Neuronal stem cell (in vitro differentiated cells): Measurements from ENCODE around the gene MXD3.

Experiments used
- DNase-seq: peaks from one replicate; pipeline ENCODE4 v3.0.0-alpha.2; 2013; ENCODE audit warnings: low spot score
- H2AFZ ChIP-seq: one replicate; pipeline ENCODE4 v1.6.1; 2013; ENCODE audit warnings: mild to moderate bottlenecking, low read length, inconsistent platforms
- H2AK5ac ChIP-seq: 2 replicates; pipeline ENCODE4 v1.6.1; 2013; ENCODE audit warnings: low read depth, mild to moderate bottlenecking, inconsistent platforms, low read length, moderate library complexity, mixed read lengths
- H2BK120ac ChIP-seq: 2 replicates; pipeline ENCODE4 v1.6.1; 2013; ENCODE audit warnings: low read depth, mild to moderate bottlenecking, inconsistent platforms, low read length, moderate library complexity, mixed read lengths
- H2BK12ac ChIP-seq: one replicate; pipeline ENCODE4 v1.6.1; 2013; ENCODE audit warnings: low read length, inconsistent platforms
- H2BK15ac ChIP-seq: 2 replicates; pipeline ENCODE4 v1.6.1; 2013; ENCODE audit warnings: mild to moderate bottlenecking, low read length, inconsistent platforms, mixed read lengths
- H2BK5ac ChIP-seq: one replicate; pipeline ENCODE4 v1.6.1; 2013; ENCODE audit warnings: inconsistent platforms, mild to moderate bottlenecking, low read length, moderate library complexity
- H3K14ac ChIP-seq: one replicate; pipeline ENCODE4 v1.6.1; 2013; ENCODE audit warnings: low read length, inconsistent platforms
- H3K18ac ChIP-seq: 2 replicates; pipeline ENCODE4 v1.6.1; 2013; ENCODE audit warnings: low read length, inconsistent platforms
- H3K23ac ChIP-seq: 2 replicates; pipeline ENCODE4 v1.6.1; 2013; ENCODE audit warnings: low read depth, mild to moderate bottlenecking, mixed read lengths, low read length, inconsistent platforms; ENCODE audit not compliant: poor library complexity
- H3K27ac ChIP-seq: replicated peaks from 3 replicates; pipeline ENCODE4 v1.5.1; 2013; ENCODE audit warnings: low read length, inconsistent platforms
- H3K27me3 ChIP-seq, 3 experiments: 2 replicates each; pipeline ENCODE4 v1.6.1; 2013; ENCODE audit warnings: low read length in 3 of 3, mild to moderate bottlenecking in 2 of 3, inconsistent platforms in 1 of 3, low read depth in 1 of 3, mixed read lengths in 1 of 3, moderate library complexity in 1 of 3; ENCODE audit not compliant: control insufficient read depth in 3 of 3, insufficient read depth in 3 of 3
- H3K36me3 ChIP-seq, 2 donors: replicated peaks in 1 of 2; 2 replicates each; pipeline ENCODE4 v1.6.1; 2013; ENCODE audit warnings: low read length in 2 of 2; ENCODE audit not compliant: control insufficient read depth in 2 of 2, insufficient read depth in 2 of 2
- H3K4ac ChIP-seq: 2 replicates; pipeline ENCODE4 v1.6.1; 2013; ENCODE audit warnings: inconsistent platforms, mild to moderate bottlenecking, low read length, moderate library complexity
- H3K4me1 ChIP-seq, 2 donors: 1 replicate in 1 of 2; 2 replicates in 1 of 2; pipeline ENCODE4 v1.6.1; 2013; ENCODE audit warnings: low read length in 2 of 2, low read depth in 1 of 2; ENCODE audit not compliant: control insufficient read depth in 2 of 2, insufficient read depth in 1 of 2
- H3K4me2 ChIP-seq: one replicate; pipeline ENCODE4 v1.6.1; 2013; ENCODE audit warnings: mild to moderate bottlenecking, low read length, inconsistent platforms; ENCODE audit not compliant: insufficient read depth, poor library complexity, severe bottlenecking
- H3K4me3 ChIP-seq, 2 donors: 2 replicates each; pipeline ENCODE4 v1.5.1; 2013; ENCODE audit warnings: low read length in 2 of 2, mild to moderate bottlenecking in 2 of 2, inconsistent platforms in 1 of 2, moderate library complexity in 1 of 2
- H3K79me1 ChIP-seq: one replicate; pipeline ENCODE4 v1.6.1; 2013; ENCODE audit warnings: low read depth, mild to moderate bottlenecking, inconsistent platforms, low read length, moderate library complexity
- H3K9ac ChIP-seq: one replicate; pipeline ENCODE4 v1.6.1; 2013; ENCODE audit warnings: mild to moderate bottlenecking, low read depth, low read length, inconsistent platforms; ENCODE audit not compliant: poor library complexity
- H3K9me3 ChIP-seq, 2 donors: replicated peaks in 1 of 2; 2 replicates each; pipeline versions ENCODE3 to v1.6.1; 2013; ENCODE audit warnings: low read length in 2 of 2, mild to moderate bottlenecking in 2 of 2, inconsistent platforms in 1 of 2, low read depth in 1 of 2, mixed read lengths in 1 of 2, moderate library complexity in 1 of 2; ENCODE audit not compliant: control insufficient read depth in 2 of 2, insufficient read depth in 1 of 2
- H4K8ac ChIP-seq: one replicate; pipeline ENCODE4 v1.6.1; 2013; ENCODE audit warnings: low read depth, mild to moderate bottlenecking, inconsistent platforms, low read length, moderate library complexity
- H4K91ac ChIP-seq: one replicate; pipeline ENCODE4 v1.6.1; 2013; ENCODE audit warnings: low read length, low read depth, mild to moderate bottlenecking, inconsistent platforms; ENCODE audit not compliant: poor library complexity
- WGBS, 2 donors: extraction: QIAGEN DNeasy Blood & Tissue Kit; methylation state at CpG; one replicate each; pipeline ENCODE4 v1.1.7; 2013; ENCODE audit warnings: missing lambda C conversion rate in 2 of 2, mixed read lengths in 1 of 2; ENCODE audit not compliant: insufficient read length in 2 of 2, insufficient replicate concordance in 1 of 2; ENCODE audit errors: extremely low coverage in 2 of 2; 5-methylcytosine and 5-hydroxymethylcytosine counted together

MXD3 gene

GRCh38 chr5:177336603-177337494, 25.2 kb upstream of the MXD3 start:
- Histone ChIP-seq H3K27ac (no peak overlapping the region), H2BK5ac (no peak overlapping the region)

GRCh38 chr5:177336112-177336511, 24.4 kb upstream of the MXD3 start:
- Histone ChIP-seq H3K4me1 (no peaks in the 10 kb centered on the region), H2BK12ac (no peak overlapping the region), H3K9ac (no peak overlapping the region), H2BK15ac (no peak overlapping the region), H3K27me3 (no peaks in the 10 kb centered on the region), H3K79me1 (peaks cover 6% of the 10 kb centered on the region), H3K14ac (no peak overlapping the region), H3K27ac (no peak overlapping the region), H3K23ac (no peak overlapping the region), H3K4me3 (no peak overlapping the region), H2AK5ac (no peak overlapping the region), H3K36me3 (peaks cover 42 to 89% of the 10 kb centered on the region in 2 donors), H2BK5ac (no peak overlapping the region), H3K9me3 (no peaks in the 10 kb centered on the region), H3K4me2 (no peak overlapping the region), H2AFZ (no peak overlapping the region), H3K18ac (no peak overlapping the region), H4K91ac (no peak overlapping the region), H3K4ac (no peak overlapping the region), H2BK120ac (no peak overlapping the region), H4K8ac (no peak overlapping the region)
- no CpG with 5 or more reads among the region's 12 CpGs for WGBS, 2 donors
- no peak for DNase-seq

More at GRCh38 chr5:177336603-177337494, 25.2 kb upstream of the MXD3 start:
- Histone ChIP-seq H3K4me3 (peak overlapping the region in 1 of 2 donors; percentile 37), H3K18ac (no peak overlapping the region), H2AFZ (no peak overlapping the region), H3K79me1 (peaks cover 6% of the 10 kb centered on the region), H4K8ac (no peak overlapping the region), H3K23ac (peak overlapping the region; percentile 85), H2BK120ac (no peak overlapping the region), H3K36me3 (peaks cover 42 to 89% of the 10 kb centered on the region in 2 donors), H2BK15ac (no peak overlapping the region), H3K4ac (no peak overlapping the region), H2AK5ac (no peak overlapping the region), H3K14ac (no peak overlapping the region), H3K9ac (peak overlapping the region; percentile 70), H2BK12ac (no peak overlapping the region), H3K27me3 (no peaks in the 10 kb centered on the region), H3K4me2 (no peak overlapping the region), H3K9me3 (no peaks in the 10 kb centered on the region), H4K91ac (peak overlapping the region; percentile 43), H3K4me1 (no peaks in the 10 kb centered on the region)
- DNase-seq, result no peak
- WGBS, 2 donors, result no CpG with 5 or more reads among the region's 36 CpGs

- DNase-seq, result no peak
- Histone ChIP-seq H3K36me3 (peaks cover 42 to 94% of the 10 kb centered on the region in 2 donors), H3K79me1 (peaks cover 6% of the 10 kb centered on the region), H3K4me2 (no peak overlapping the region), H3K4me3 (no peak overlapping the region), H2AK5ac (no peak overlapping the region), H3K27ac (no peak overlapping the region), H2BK120ac (no peak overlapping the region), H4K91ac (no peak overlapping the region), H3K23ac (no peak overlapping the region), H2BK15ac (no peak overlapping the region), H3K4me1 (no peaks in the 10 kb centered on the region), H2BK5ac (no peak overlapping the region), H3K4ac (no peak overlapping the region), H4K8ac (no peak overlapping the region), H3K27me3 (no peaks in the 10 kb centered on the region), H3K18ac (no peak overlapping the region), H2BK12ac (no peak overlapping the region), H2AFZ (no peak overlapping the region), H3K9me3 (no peaks in the 10 kb centered on the region), H3K9ac (no peak overlapping the region), H3K14ac (no peak overlapping the region)
- WGBS, 2 donors, result no CpG with 5 or more reads among the region's 7 CpGs
Measured at GRCh38 chr5:177335701-177336065, 24.0 kb upstream of the MXD3 start.

- H3K23ac ChIP-seq, result no peak overlapping the region
- H3K4me1 ChIP-seq, result no peaks in the 10 kb centered on the region
- no peak overlapping the region for H2BK12ac ChIP-seq
- H3K4ac ChIP-seq, result no peak overlapping the region
- no peaks in the 10 kb centered on the region for H3K9me3 ChIP-seq
- no peak overlapping the region for H2AK5ac ChIP-seq
- H3K36me3 ChIP-seq, result peaks cover 42 to 96% of the 10 kb centered on the region in 2 donors
- peaks cover 6% of the 10 kb centered on the region for H3K79me1 ChIP-seq
- no peak overlapping the region for H2AFZ ChIP-seq
- H3K9ac ChIP-seq, result no peak overlapping the region
- H4K91ac ChIP-seq, result no peak overlapping the region
- WGBS, 2 donors, result no CpG with 5 or more reads among the region's 21 CpGs
- H2BK120ac ChIP-seq, result no peak overlapping the region
- H2BK5ac ChIP-seq, result no peak overlapping the region
- H3K4me3 ChIP-seq, result no peak overlapping the region
- H2BK15ac ChIP-seq, result no peak overlapping the region
- no peak for DNase-seq
- H3K14ac ChIP-seq, result no peak overlapping the region
- no peak overlapping the region for H3K4me2 ChIP-seq
- H3K18ac ChIP-seq, result no peak overlapping the region
- no peaks in the 10 kb centered on the region for H3K27me3 ChIP-seq
- H3K27ac ChIP-seq, result no peak overlapping the region
- no peak overlapping the region for H4K8ac ChIP-seq
Measured at GRCh38 chr5:177334781-177335700, 23.3 kb upstream of the MXD3 start.
